ENCODE measurements around the gene PPP2R5A. TPM values are rescaled to one million over a fixed set of nuclear protein-coding genes. Genes with fewer than 3 reads are reported as not detected.

PPP2R5A gene
- polyA plus RNA-seq, 1 of the 3 experiments (the other 2 are of a cell fraction), result 5.4 TPM

- POLR2A ChIA-PET, result no interaction called here
- H2AFZ ChIP-seq (ENCODE audit: low read depth), result no peak overlapping the region
- no peaks in the 10 kb centered on the region for H3K36me3 ChIP-seq (replicated peaks in 1 of 2; ENCODE audit: control insufficient read depth in 1 of 2, insufficient read depth in 2 of 2, low read length in 1 of 2)
- H3K27ac ChIP-seq (ENCODE audit: low read depth in 2 of 2, low read length in 1 of 2), result no peak overlapping the region
- H4K20me1 ChIP-seq (ENCODE audit: insufficient read depth), result no peaks in the 10 kb centered on the region
- H3K9me3 ChIP-seq, result no peaks in the 10 kb centered on the region
- no peak overlapping the region for H3K4me2 ChIP-seq
- WGBS (ENCODE audit: low lambda C conversion rate), result 47% methylated on average over 1 of the region's 2 CpGs
- no peak overlapping the region for H3K4me3 ChIP-seq (ENCODE audit: low read depth in 2 of 2, low read length in 1 of 2)
- no peaks in the 10 kb centered on the region for H3K27me3 ChIP-seq (ENCODE audit: insufficient read depth)
- no peaks in the 10 kb centered on the region for H3K9me2 ChIP-seq
- H3K79me2 ChIP-seq (ENCODE audit: insufficient read depth), result no peaks in the 10 kb centered on the region
- no peak for DNase-seq
- no peak for TF ChIP-seq USF1 (IDR thresholded peaks at IDR 0.05; ENCODE audit: borderline replicate concordance, low read depth)
- no peak for TF ChIP-seq TAF1 (IDR thresholded peaks at IDR 0.05; ENCODE audit: borderline replicate concordance, low read depth, low read length)
- no peak for TF ChIP-seq TEAD4 (IDR thresholded peaks at IDR 0.05; ENCODE audit: borderline replicate concordance, insufficient read depth)
- TF ChIP-seq EP300 (IDR thresholded peaks at IDR 0.05; ENCODE audit: borderline replicate concordance in 1 of 2, low read depth in 1 of 2, low read length in 1 of 2), result no peak
- no peak for TF ChIP-seq GABPA (IDR thresholded peaks at IDR 0.05; ENCODE audit: low read depth)
- TF ChIP-seq USF2 (IDR thresholded peaks at IDR 0.05; ENCODE audit: borderline replicate concordance, low read depth, low read length), result no peak
- TF ChIP-seq, protein P1, sequence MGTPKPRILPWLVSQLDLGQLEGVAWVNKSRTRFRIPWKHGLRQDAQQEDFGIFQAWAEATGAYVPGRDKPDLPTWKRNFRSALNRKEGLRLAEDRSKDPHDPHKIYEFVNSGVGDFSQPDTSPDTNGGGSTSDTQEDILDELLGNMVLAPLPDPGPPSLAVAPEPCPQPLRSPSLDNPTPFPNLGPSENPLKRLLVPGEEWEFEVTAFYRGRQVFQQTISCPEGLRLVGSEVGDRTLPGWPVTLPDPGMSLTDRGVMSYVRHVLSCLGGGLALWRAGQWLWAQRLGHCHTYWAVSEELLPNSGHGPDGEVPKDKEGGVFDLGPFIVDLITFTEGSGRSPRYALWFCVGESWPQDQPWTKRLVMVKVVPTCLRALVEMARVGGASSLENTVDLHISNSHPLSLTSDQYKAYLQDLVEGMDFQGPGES (IDR thresholded peaks at IDR 0.05; ENCODE audit: low read depth, low read length), result no peak
- TF ChIP-seq TCF12 (IDR thresholded peaks at IDR 0.05), result no peak
- no peak for TF ChIP-seq CHD2 (IDR thresholded peaks at IDR 0.05; ENCODE audit: low read length, partially characterized antibody)
- TF ChIP-seq EZH2phosphoT487 (IDR thresholded peaks at IDR 0.05; ENCODE audit: borderline replicate concordance, low read depth), result no peak
- TF ChIP-seq PBX3 (IDR thresholded peaks at IDR 0.05), result no peak
- H3K4me1 ChIP-seq (ENCODE audit: control insufficient read depth in 1 of 2, insufficient read depth in 2 of 2, low read depth in 1 of 2, low read length in 1 of 2), result no peaks in the 10 kb centered on the region
- no peaks in the 10 kb centered on the region for H3F3A ChIP-seq (replicated peaks; ENCODE audit: insufficient read depth)
- CTCF ChIA-PET, result no interaction called here
- no peak overlapping the region for H3K9ac ChIP-seq
Observed at GRCh38 chr1:212244441-212244840, 40.8 kb upstream of the PPP2R5A start.

DNA sequence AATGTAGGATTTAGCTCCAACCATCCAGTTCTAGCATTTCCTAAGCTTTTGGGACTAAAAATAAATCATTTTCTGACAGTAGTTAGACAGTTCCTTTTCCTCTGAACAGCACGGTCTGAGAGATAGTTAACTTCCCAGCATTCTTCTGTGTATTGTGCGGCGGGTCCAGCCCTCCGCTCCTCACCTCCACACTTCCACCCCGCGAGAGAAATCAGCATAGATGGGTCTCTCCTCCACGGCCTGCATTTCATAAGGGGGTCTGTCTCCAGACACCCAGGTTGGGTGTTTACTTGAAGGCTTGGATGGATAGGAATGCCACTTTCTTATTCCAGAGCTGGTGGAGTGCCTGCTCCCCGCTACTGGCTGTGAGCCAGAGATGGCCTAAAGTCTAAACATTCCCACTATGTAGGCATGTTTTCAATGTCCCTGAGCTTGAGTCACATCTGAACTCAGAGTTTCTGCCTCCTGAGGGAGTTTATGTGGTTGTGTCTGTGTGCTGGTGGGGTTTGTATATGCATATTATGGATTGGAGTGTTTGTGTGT lies 38.0 kb upstream of the PPP2R5A start:
- H3K36me3 ChIP-seq (replicated peaks in 1 of 2; ENCODE audit: control insufficient read depth in 1 of 2, insufficient read depth in 2 of 2, low read length in 1 of 2), result no peaks in the 10 kb centered on the region
- H4K20me1 ChIP-seq (ENCODE audit: insufficient read depth), result no peaks in the 10 kb centered on the region
- H3F3A ChIP-seq (replicated peaks; ENCODE audit: insufficient read depth), result no peaks in the 10 kb centered on the region
- no peaks in the 10 kb centered on the region for H3K79me2 ChIP-seq (ENCODE audit: insufficient read depth)
- DNase-seq, result no peak
- H3K4me3 ChIP-seq (ENCODE audit: low read depth in 2 of 2, low read length in 1 of 2), result no peak overlapping the region
- H3K4me1 ChIP-seq (ENCODE audit: control insufficient read depth in 1 of 2, insufficient read depth in 2 of 2, low read depth in 1 of 2, low read length in 1 of 2), result no peaks in the 10 kb centered on the region
- no peak overlapping the region for H3K27ac ChIP-seq (ENCODE audit: low read depth in 2 of 2, low read length in 1 of 2)
- ChIA-PET CTCF (no interaction called here), POLR2A (no interaction called here)
- no peaks in the 10 kb centered on the region for H3K9me3 ChIP-seq
- 89% methylated on average over 8 of the region's 8 CpGs for WGBS (ENCODE audit: low lambda C conversion rate)
- no peak overlapping the region for H3K4me2 ChIP-seq
- H2AFZ ChIP-seq (ENCODE audit: low read depth), result no peak overlapping the region
- H3K27me3 ChIP-seq (ENCODE audit: insufficient read depth), result no peaks in the 10 kb centered on the region
- H3K9me2 ChIP-seq, result no peaks in the 10 kb centered on the region
- H3K9ac ChIP-seq, result no peak overlapping the region
- TF ChIP-seq TAF1 (IDR thresholded peaks at IDR 0.05; ENCODE audit: borderline replicate concordance, low read depth, low read length) (no peak), EZH2phosphoT487 (IDR thresholded peaks at IDR 0.05; ENCODE audit: borderline replicate concordance, low read depth) (no peak), CHD2 (IDR thresholded peaks at IDR 0.05; ENCODE audit: low read length, partially characterized antibody) (no peak), GATA2 (CRISPR knock-in tag; IDR thresholded peaks at IDR 0.05) (no peak), USF2 (IDR thresholded peaks at IDR 0.05; ENCODE audit: borderline replicate concordance, low read depth, low read length) (no peak), NRF1 (IDR thresholded peaks at IDR 0.05; ENCODE audit: low read depth, low read length) (no peak), FOXM1 (IDR thresholded peaks at IDR 0.05; ENCODE audit: low read depth) (no peak), ZBTB33 (IDR thresholded peaks at IDR 0.05; ENCODE audit: borderline replicate concordance, low read depth) (no peak)
- TF ChIP-seq, protein P1 (IDR thresholded peaks at IDR 0.05; ENCODE audit: low read depth, low read length), result no peak
